NB4 (cell line): Measurements from ENCODE around the gene METTL3.

Experiments
- DNase-seq: peaks from one replicate; pipeline ENCODE4 v3.0.0; 2010; ENCODE audit warnings: low read depth
- H3K4me3 ChIP-seq: one replicate; pipeline ENCODE4 v1.5.1; 2011; ENCODE audit warnings: mild to moderate bottlenecking, low read depth, low read length, moderate library complexity
- MAX ChIP-seq: IDR thresholded peaks from 2 replicates; pipeline ENCODE4 v1.6.1; 2011; ENCODE audit warnings: low read depth, low read length
- MYC ChIP-seq: IDR thresholded peaks from 2 replicates; pipeline ENCODE4 v1.6.1; 2011; ENCODE audit warnings: low read depth, low read length
- POLR2A ChIP-seq: IDR thresholded peaks from 2 replicates; pipeline ENCODE4 v1.6.1; 2011; ENCODE audit warnings: mild to moderate bottlenecking; ENCODE audit not compliant: insufficient read length; ENCODE audit errors: extremely low read depth
- TF ChIP-seq, protein P1 (sequence below): IDR thresholded peaks from one replicate; pipeline ENCODE4 v1.5.1; 2012; ENCODE audit warnings: low read depth, low read length

The METTL3 gene

GRCh38 chr14:21449899-21450216 is 61.3 kb downstream of the METTL3 start:
- H3K4me3 ChIP-seq, result no peak overlapping the region
- DNase-seq, result no peak
- TF ChIP-seq MAX (no peak), MYC (no peak), POLR2A (no peak)
- TF ChIP-seq, protein P1, sequence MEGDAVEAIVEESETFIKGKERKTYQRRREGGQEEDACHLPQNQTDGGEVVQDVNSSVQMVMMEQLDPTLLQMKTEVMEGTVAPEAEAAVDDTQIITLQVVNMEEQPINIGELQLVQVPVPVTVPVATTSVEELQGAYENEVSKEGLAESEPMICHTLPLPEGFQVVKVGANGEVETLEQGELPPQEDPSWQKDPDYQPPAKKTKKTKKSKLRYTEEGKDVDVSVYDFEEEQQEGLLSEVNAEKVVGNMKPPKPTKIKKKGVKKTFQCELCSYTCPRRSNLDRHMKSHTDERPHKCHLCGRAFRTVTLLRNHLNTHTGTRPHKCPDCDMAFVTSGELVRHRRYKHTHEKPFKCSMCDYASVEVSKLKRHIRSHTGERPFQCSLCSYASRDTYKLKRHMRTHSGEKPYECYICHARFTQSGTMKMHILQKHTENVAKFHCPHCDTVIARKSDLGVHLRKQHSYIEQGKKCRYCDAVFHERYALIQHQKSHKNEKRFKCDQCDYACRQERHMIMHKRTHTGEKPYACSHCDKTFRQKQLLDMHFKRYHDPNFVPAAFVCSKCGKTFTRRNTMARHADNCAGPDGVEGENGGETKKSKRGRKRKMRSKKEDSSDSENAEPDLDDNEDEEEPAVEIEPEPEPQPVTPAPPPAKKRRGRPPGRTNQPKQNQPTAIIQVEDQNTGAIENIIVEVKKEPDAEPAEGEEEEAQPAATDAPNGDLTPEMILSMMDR, result no peak
